ENCODE measurements around the gene ACP6. TPM values are rescaled to one million over a fixed set of nuclear protein-coding genes. Genes with fewer than 3 reads are reported as not detected.
A peak's percentile ranks its signal among the peaks of the same experiment; 100 is the strongest.

The ACP6 gene
- total RNA-seq, 1 donor from 2014 or later: 2.4 TPM

- DNase-seq (ENCODE audit: low read depth in 2 of 2): no peak
Measured at GRCh38 chr1:147651466-147651865, 18.9 kb downstream of the ACP6 start.

- no peak for DNase-seq (ENCODE audit: low read depth in 2 of 2)
Measured at GRCh38 chr1:147648933-147649332, 21.4 kb downstream of the ACP6 start.

- no peak for DNase-seq (ENCODE audit: low read depth in 2 of 2)
Measured at GRCh38 chr1:147647796-147648633, 22.3 kb downstream of the ACP6 start.

GRCh38 chr1:147643974-147644373 is 26.4 kb downstream of the ACP6 start:
- DNase-seq (ENCODE audit: low read depth in 2 of 2): no peak

- DNase-seq (ENCODE audit: low read depth in 2 of 2): peak; percentile 40 to 65
Measured at GRCh38 chr1:147641695-147642592, 28.4 kb downstream of the ACP6 start.

- DNase-seq (ENCODE audit: low read depth in 2 of 2): no peak
Measured at GRCh38 chr1:147641291-147641690, 29.0 kb downstream of the ACP6 start.

- DNase-seq (ENCODE audit: low read depth in 2 of 2): peak; percentile 26 to 74
Measured at GRCh38 chr1:147640553-147641165, 29.7 kb downstream of the ACP6 start.

- no peak for DNase-seq (ENCODE audit: low read depth in 2 of 2)
Measured at GRCh38 chr1:147636314-147636713, 34.0 kb downstream of the ACP6 start.

GRCh38 chr1:147635342-147635741 is 35.0 kb downstream of the ACP6 start:
- no peak for DNase-seq (ENCODE audit: low read depth in 2 of 2)

GRCh38 chr1:147634645-147635044 is 35.7 kb downstream of the ACP6 start:
- no peak for DNase-seq (ENCODE audit: low read depth in 2 of 2)

GRCh38 chr1:147633759-147634158 is 36.6 kb downstream of the ACP6 start:
- DNase-seq (ENCODE audit: low read depth in 2 of 2): no peak

GRCh38 chr1:147631839-147632238 is 38.5 kb downstream of the ACP6 start:
- no peak for DNase-seq (ENCODE audit: low read depth in 2 of 2)

GRCh38 chr1:147630447-147630846 is 39.9 kb downstream of the ACP6 start:
- no peak for DNase-seq (ENCODE audit: low read depth in 2 of 2)

- DNase-seq (ENCODE audit: low read depth in 2 of 2): no peak
Measured at GRCh38 chr1:147630022-147630421, 40.3 kb downstream of the ACP6 start.

GRCh38 chr1:147628441-147628840 is 41.9 kb downstream of the ACP6 start:
- DNase-seq (ENCODE audit: low read depth in 2 of 2): no peak

- peak; percentile 31 to 66 for DNase-seq (ENCODE audit: low read depth in 2 of 2)
Measured at GRCh38 chr1:147627435-147628110, 42.8 kb downstream of the ACP6 start.

GRCh38 chr1:147626739-147627138 is 43.6 kb downstream of the ACP6 start:
- DNase-seq (ENCODE audit: low read depth in 2 of 2): no peak

GRCh38 chr1:147626291-147626690 is 44.0 kb downstream of the ACP6 start:
- no peak for DNase-seq (ENCODE audit: low read depth in 2 of 2)

- DNase-seq (ENCODE audit: low read depth in 2 of 2): peak in 1 of 2 donors; percentile 32
Measured at GRCh38 chr1:147625362-147625995, 44.8 kb downstream of the ACP6 start.

- DNase-seq (ENCODE audit: low read depth in 2 of 2): no peak
Measured at GRCh38 chr1:147624529-147624928, 45.8 kb downstream of the ACP6 start.

- no peak for DNase-seq (ENCODE audit: low read depth in 2 of 2)
Measured at GRCh38 chr1:147624011-147624410, 46.3 kb downstream of the ACP6 start.
